Astrocyte (in vitro differentiated cells and primary cell): ENCODE results near the gene COL15A1. TPM values are rescaled to one million over a fixed set of nuclear protein-coding genes. Genes with fewer than 3 reads are reported as not detected.

Experiments
- DNase-seq: peaks from one replicate; pipeline ENCODE4 v3.0.0-alpha.2; 2010; ENCODE audit warnings: low read depth
- FAIRE-seq: peaks from 2 replicates; lab custom pipeline; 2011; peaks lifted over from hg19 to GRCh38; lab: Jason Lieb, UNC
- H2AFZ ChIP-seq: 2 replicates; pipeline ENCODE4 v1.6.0; 2012; ENCODE audit warnings: low read depth, low read length, inconsistent platforms
- H3K27ac ChIP-seq: 2 replicates; pipeline ENCODE4 v1.5.1; 2011; ENCODE audit warnings: low read depth, low read length, inconsistent platforms
- H3K27me3 ChIP-seq: 2 replicates; pipeline ENCODE4 v1.6.0; 2011; ENCODE audit warnings: low read length, inconsistent platforms; ENCODE audit not compliant: insufficient read depth
- H3K36me3 ChIP-seq: 2 replicates; pipeline ENCODE4 v1.5.1; 2011; ENCODE audit warnings: low read length, inconsistent platforms; ENCODE audit not compliant: insufficient read depth
- H3K4me1 ChIP-seq: 2 replicates; pipeline ENCODE4 v1.5.1; 2011; ENCODE audit warnings: low read length, inconsistent platforms; ENCODE audit not compliant: insufficient read depth
- H3K4me2 ChIP-seq: 2 replicates; pipeline ENCODE4 v1.6.0; 2012; ENCODE audit warnings: low read length, inconsistent platforms
- H3K4me3 ChIP-seq: 2 replicates; pipeline ENCODE4 v1.5.1; 2011; ENCODE audit warnings: low read depth, mild to moderate bottlenecking, low read length, inconsistent platforms; ENCODE audit not compliant: insufficient read depth
- H3K79me2 ChIP-seq: 2 replicates; pipeline ENCODE4 v1.6.0; 2012; ENCODE audit warnings: mild to moderate bottlenecking, low read length, inconsistent platforms; ENCODE audit not compliant: insufficient read depth
- H3K9ac ChIP-seq: 2 replicates; pipeline ENCODE4 v1.6.0; 2012; ENCODE audit warnings: mild to moderate bottlenecking, low read length, inconsistent platforms
- H3K9me3 ChIP-seq: 2 replicates; pipeline ENCODE4 v1.5.1; 2012; ENCODE audit warnings: low read depth, mild to moderate bottlenecking, low read length, inconsistent platforms; ENCODE audit not compliant: insufficient read depth
- H4K20me1 ChIP-seq: 2 replicates; pipeline ENCODE4 v1.6.0; 2012; ENCODE audit warnings: low read length, inconsistent platforms; ENCODE audit not compliant: insufficient read depth
- H3K27ac Mint-ChIP-seq: one replicate; pipeline ENCODE4 v1.8.0; 2021; ENCODE audit warnings: mild to moderate bottlenecking, mixed read lengths; ENCODE audit not compliant: unreplicated experiment
- H3K27me3 Mint-ChIP-seq: one replicate; pipeline ENCODE4 v1.8.0; 2021; ENCODE audit warnings: low read depth, mixed read lengths; ENCODE audit not compliant: unreplicated experiment
- H3K36me3 Mint-ChIP-seq: one replicate; pipeline ENCODE4 v1.8.0; 2021; ENCODE audit warnings: low read depth, mixed read lengths; ENCODE audit not compliant: unreplicated experiment
- H3K4me1 Mint-ChIP-seq: one replicate; pipeline ENCODE4 v1.8.0; 2021; ENCODE audit warnings: low read depth, mixed read lengths; ENCODE audit not compliant: unreplicated experiment
- H3K4me3 Mint-ChIP-seq: one replicate; pipeline ENCODE4 v1.8.0; 2021; ENCODE audit warnings: mild to moderate bottlenecking, moderate library complexity, mixed read lengths; ENCODE audit not compliant: unreplicated experiment
- H3K9me3 Mint-ChIP-seq: one replicate; pipeline ENCODE4 v1.8.0; 2021; ENCODE audit warnings: mild to moderate bottlenecking, mixed read lengths; ENCODE audit not compliant: unreplicated experiment
- CTCF ChIP-seq: IDR thresholded peaks from 2 replicates; pipeline ENCODE4 v1.5.1; 2011; ENCODE audit warnings: low read depth, mild to moderate bottlenecking, inconsistent platforms, low read length, moderate library complexity; ENCODE audit not compliant: insufficient read depth
- EZH2 ChIP-seq: IDR thresholded peaks from 2 replicates; pipeline ENCODE4 v1.6.1; 2012; ENCODE audit warnings: mild to moderate bottlenecking, low read length, inconsistent platforms; ENCODE audit not compliant: insufficient read depth
- total RNA-seq: library from RNA; stranded (reverse); gene quantifications from 2 replicates; pipeline ENCODE4 v1.2.1, GENCODE V29; 2021

Gene COL15A1
- total RNA-seq, 1 donor from 2014 or later, result 5.6 TPM

GRCh38 chr9:99001892-99002291 is 58.2 kb downstream of the COL15A1 start:
- Histone ChIP-seq H4K20me1 (no peaks in the 10 kb centered on the region), H3K79me2 (no peaks in the 10 kb centered on the region), H3K9ac (no peak overlapping the region), H3K27ac (no peak overlapping the region), H3K4me1 (peaks cover 16% of the 10 kb centered on the region), H3K4me2 (no peak overlapping the region), H3K36me3 (no peaks in the 10 kb centered on the region), H3K9me3 (no peaks in the 10 kb centered on the region), H3K4me3 (no peak overlapping the region), H3K27me3 (peaks cover 6% of the 10 kb centered on the region), H2AFZ (no peak overlapping the region)
- no peak overlapping the region for H3K27ac Mint-ChIP-seq
- TF ChIP-seq EZH2 (no peak), CTCF (no peak)
- peaks cover 14% of the 10 kb centered on the region for H3K27me3 Mint-ChIP-seq
- H3K4me1 Mint-ChIP-seq, result peaks cover 28% of the 10 kb centered on the region
- DNase-seq (no peak), FAIRE-seq (no peak)
- H3K36me3 Mint-ChIP-seq, result peaks cover 18% of the 10 kb centered on the region
- peaks cover 22% of the 10 kb centered on the region for H3K9me3 Mint-ChIP-seq
- no peak overlapping the region for H3K4me3 Mint-ChIP-seq

- H2AFZ ChIP-seq, result no peak overlapping the region
- peaks cover 22% of the 10 kb centered on the region for H3K9me3 Mint-ChIP-seq
- no peaks in the 10 kb centered on the region for H3K27me3 ChIP-seq
- peaks cover 11% of the 10 kb centered on the region for H3K4me1 ChIP-seq
- no peaks in the 10 kb centered on the region for H3K79me2 ChIP-seq
- H3K4me3 ChIP-seq, result no peak overlapping the region
- H3K27me3 Mint-ChIP-seq, result peaks cover 14% of the 10 kb centered on the region
- peaks cover 23% of the 10 kb centered on the region for H3K4me1 Mint-ChIP-seq
- H3K27ac Mint-ChIP-seq, result no peak overlapping the region
- no peak for FAIRE-seq
- H3K36me3 ChIP-seq, result no peaks in the 10 kb centered on the region
- H3K36me3 Mint-ChIP-seq, result peaks cover 19% of the 10 kb centered on the region
- no peak overlapping the region for H3K27ac ChIP-seq
- no peaks in the 10 kb centered on the region for H3K9me3 ChIP-seq
- H3K4me2 ChIP-seq, result no peak overlapping the region
- H4K20me1 ChIP-seq, result no peaks in the 10 kb centered on the region
- no peak for DNase-seq
- H3K4me3 Mint-ChIP-seq, result no peak overlapping the region
- TF ChIP-seq EZH2 (no peak), CTCF (no peak)
- no peak overlapping the region for H3K9ac ChIP-seq
Observed at GRCh38 chr9:99002706-99003105, 59.0 kb downstream of the COL15A1 start.

- Histone ChIP-seq H3K9ac (no peak overlapping the region), H3K4me1 (peaks cover 7% of the 10 kb centered on the region), H4K20me1 (no peaks in the 10 kb centered on the region), H3K27me3 (no peaks in the 10 kb centered on the region), H3K27ac (no peak overlapping the region), H3K4me3 (no peak overlapping the region), H3K4me2 (no peak overlapping the region), H3K36me3 (no peaks in the 10 kb centered on the region), H3K9me3 (no peaks in the 10 kb centered on the region), H3K79me2 (no peaks in the 10 kb centered on the region), H2AFZ (no peak overlapping the region)
- no peak for DNase-seq
- no peak for FAIRE-seq
- Mint-ChIP-seq H3K27ac (no peak overlapping the region), H3K36me3 (peaks cover 19% of the 10 kb centered on the region), H3K4me3 (no peak overlapping the region), H3K27me3 (peaks cover 14% of the 10 kb centered on the region), H3K4me1 (peaks cover 19% of the 10 kb centered on the region), H3K9me3 (peaks cover 22% of the 10 kb centered on the region)
- no peak for TF ChIP-seq CTCF
- no peak for TF ChIP-seq EZH2
Observed at GRCh38 chr9:99003308-99003707, 59.6 kb downstream of the COL15A1 start.
